HepG2 (cell line): ENCODE results near the gene RCE1.

Source experiments
- CC2D1A ChIP-seq: sonication (generic); formaldehyde crosslinking; IDR thresholded peaks from 2 replicates; pipeline ENCODE4 v1.8.1; 2023; ENCODE audit warnings: mild to moderate bottlenecking, missing genetic modification reagents
- HNF4A ChIP-seq: sonication (generic); formaldehyde crosslinking; IDR thresholded peaks from 2 replicates; pipeline ENCODE4 v1.4.0; 2020; ENCODE audit warnings: missing genetic modification reagents
- MXI1 ChIP-seq: IDR thresholded peaks from 3 replicates; pipeline ENCODE4 v1.6.1; 2012; ENCODE audit warnings: low read depth, low read length, inconsistent platforms, borderline replicate concordance
- POLR2A ChIP-seq, 2 experiments: IDR thresholded peaks; 2 replicates each; pipeline ENCODE4 v1.6.1; 2011; ENCODE audit warnings: low read depth in 2 of 2, low read length in 2 of 2, mild to moderate bottlenecking in 1 of 2, moderate library complexity in 1 of 2; ENCODE audit not compliant: insufficient read depth in 1 of 2
- POLR2AphosphoS5 ChIP-seq: IDR thresholded peaks from 2 replicates; pipeline ENCODE4 v1.6.1; 2012; ENCODE audit warnings: low read depth, low read length
- ZBTB21 ChIP-seq: sonication (generic); formaldehyde crosslinking; IDR thresholded peaks from 2 replicates; pipeline ENCODE4 v1.4.0; 2020; ENCODE audit warnings: missing genetic modification reagents

DNA sequence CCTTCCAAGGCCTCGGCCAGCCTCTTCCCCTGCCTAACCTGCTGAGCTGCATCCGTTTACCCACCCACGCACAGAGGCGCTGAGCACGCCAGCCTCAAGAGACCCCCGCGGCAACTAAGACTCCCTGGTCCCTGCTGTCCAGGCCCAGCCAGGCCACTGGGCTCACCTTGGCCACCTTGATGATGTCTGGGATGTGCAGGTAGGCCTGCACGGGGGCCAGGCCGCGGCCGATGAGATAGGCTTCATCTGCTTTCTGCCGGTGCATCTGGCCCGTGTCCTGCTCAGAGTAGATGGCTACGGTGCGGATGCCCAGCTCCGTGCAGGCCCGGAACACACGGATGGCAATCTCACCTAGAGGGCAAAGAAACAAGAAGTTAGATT, 28.3 kb downstream of the RCE1 start:
- no peak for TF ChIP-seq MXI1
- no peak for TF ChIP-seq POLR2A (IDR thresholded peaks at IDR 0.05; ENCODE audit: insufficient read depth in 1 of 2, low read depth in 2 of 2, low read length in 2 of 2)
- TF ChIP-seq CC2D1A (CRISPR knock-in tag), result no peak
- TF ChIP-seq ZBTB21 (CRISPR knock-in tag), result no peak
- TF ChIP-seq POLR2AphosphoS5, result no peak
- no peak for TF ChIP-seq HNF4A (CRISPR knock-in tag)
